HepG2 (cell line): ENCODE data around the gene FHL3. TPM values are rescaled to one million over a fixed set of nuclear protein-coding genes. Genes with fewer than 3 reads are reported as not detected.

Experiments used
- ATAC-seq: fragments of 200-7000 bp; cut with Tn5 transposase; 3 replicates; pipeline ENCODE4 v1.9.1; 2020; ENCODE audit warnings: mild to moderate bottlenecking, moderate library complexity
- BruUV-seq: library from RNA; stranded (reverse); fragments of 400-500 nt; replicated peaks from 2 replicates; lab custom pipeline; 2021; lab: Mats Ljungman, UMichigan
- CTCF ChIA-PET: fragments of 300-600 bp; formaldehyde crosslinking; extraction: SDS; loops from one replicate; lab custom pipeline; 2021; ENCODE audit warnings: low total read pairs, inconsistent platforms, low intra/inter-chr PET ratio; lab: Yijun Ruan, JAX
- POLR2A ChIA-PET: fragments of 350-600 bp; sonication (Branson Sonifier 250); formaldehyde crosslinking; loops from one replicate; lab custom pipeline; 2020; ENCODE audit warnings: antibody characterized with exemption, inconsistent platforms; lab: Yijun Ruan, JAX
- DNase-seq: peaks from one replicate; pipeline ENCODE4 v3.0.0-alpha.2; 2015; ENCODE audit warnings: low spot score
- FAIRE-seq: peaks from 3 replicates; lab custom pipeline; 2011; peaks lifted over from hg19 to GRCh38; lab: Jason Lieb, UNC
- H2AFZ ChIP-seq: one replicate; pipeline ENCODE4 v1.6.1; 2011; ENCODE audit warnings: low read length, inconsistent platforms
- H3K27ac ChIP-seq: fragments of 300-600 bp; 3 replicates; pipeline ENCODE4 v1.8.0; 2011; ENCODE audit warnings: mixed run types, mild to moderate bottlenecking, mixed read lengths, low read length, inconsistent platforms; ENCODE audit not compliant: insufficient read depth; ENCODE audit errors: extremely low read length
- H3K27me3 ChIP-seq, 2 experiments: fragments of 200-600 bp in 1 of 2; 2 replicates in 1 of 2; 3 replicates in 1 of 2; pipeline versions ENCODE4 v1.6.0 to v1.8.0; 2011; ENCODE audit warnings: low read length in 2 of 2, mild to moderate bottlenecking in 2 of 2, moderate library complexity in 2 of 2, inconsistent platforms in 1 of 2; ENCODE audit not compliant: insufficient read depth in 2 of 2, control insufficient read depth in 1 of 2
- H3K36me3 ChIP-seq, 2 experiments: fragments of 200-600 bp in 1 of 2; replicated peaks in 1 of 2; 2 replicates in 1 of 2; 3 replicates in 1 of 2; pipeline versions ENCODE4 v1.5.1 to v1.8.0; 2011; ENCODE audit warnings: low read length in 2 of 2, inconsistent platforms in 1 of 2; ENCODE audit not compliant: insufficient read depth in 2 of 2, control insufficient read depth in 1 of 2
- H3K4me1 ChIP-seq: 2 replicates; pipeline ENCODE4 v1.5.1; 2012; ENCODE audit warnings: low read length, inconsistent platforms; ENCODE audit not compliant: insufficient read depth
- H3K4me2 ChIP-seq: 2 replicates; pipeline ENCODE4 v1.6.0; 2011; ENCODE audit warnings: low read depth, low read length, inconsistent platforms
- H3K4me3 ChIP-seq, 3 experiments: fragments of 200-600 bp in 1 of 3; sonication (generic), shearing (Covaris generic) in 1 of 3; replicated peaks in 1 of 3; 2 replicates each; pipeline ENCODE4 v1.5.1; 2011 to 2016; ENCODE audit warnings: low read length in 3 of 3, inconsistent platforms in 2 of 3, low read depth in 2 of 3, mild to moderate bottlenecking in 2 of 3, control low read depth in 1 of 3, mixed read lengths in 1 of 3; ENCODE audit not compliant: insufficient read depth in 1 of 3
- H3K79me2 ChIP-seq: one replicate; pipeline ENCODE4 v1.6.1; 2011; ENCODE audit warnings: low read length, inconsistent platforms; ENCODE audit not compliant: insufficient read depth
- H3K9ac ChIP-seq: 2 replicates; pipeline ENCODE4 v1.6.0; 2011; ENCODE audit warnings: mild to moderate bottlenecking, low read depth, low read length, inconsistent platforms; ENCODE audit not compliant: insufficient read depth
- H3K9me3 ChIP-seq: 2 replicates; pipeline ENCODE4 v1.5.1; 2012; ENCODE audit warnings: mild to moderate bottlenecking, low read length
- H4K20me1 ChIP-seq: 2 replicates; pipeline ENCODE4 v1.6.0; 2011; ENCODE audit warnings: inconsistent platforms, mild to moderate bottlenecking, low read length, moderate library complexity; ENCODE audit not compliant: insufficient read depth
- ARID4A ChIP-seq: sonication (generic); formaldehyde crosslinking; IDR thresholded peaks from 2 replicates; pipeline ENCODE4 v1.5.0; 2020; ENCODE audit warnings: mild to moderate bottlenecking, missing genetic modification reagents, borderline replicate concordance
- HNRNPUL1 ChIP-seq: fragments of 200-400 bp; formaldehyde crosslinking; IDR thresholded peaks from 2 replicates; pipeline ENCODE4 v1.6.1; 2017; ENCODE audit warnings: low read depth, mild to moderate bottlenecking, low read length, moderate library complexity
- NFYC ChIP-seq: IDR thresholded peaks from 2 replicates; pipeline ENCODE4 v1.6.1; 2016; ENCODE audit warnings: missing genetic modification reagents, missing compliant biosample characterization
- PRDM15 ChIP-seq: sonication (generic); formaldehyde crosslinking; IDR thresholded peaks from 2 replicates; pipeline ENCODE4 v1.4.0; 2020; ENCODE audit warnings: missing genetic modification reagents
- TCF12 ChIP-seq, 2 experiments: fragments of 450-650 bp in 1 of 2; sonication (generic) in 1 of 2; formaldehyde crosslinking in 1 of 2; IDR thresholded peaks; 2 replicates each; pipeline versions ENCODE4 v1.6.1 to v1.8.0; 2017 to 2022; ENCODE audit warnings: antibody characterized with exemption in 1 of 2, mild to moderate bottlenecking in 1 of 2, missing genetic modification reagents in 1 of 2, moderate library complexity in 1 of 2
- TMF1 ChIP-seq: sonication (generic); formaldehyde crosslinking; IDR thresholded peaks from 2 replicates; pipeline ENCODE4 v1.8.1; 2022; ENCODE audit warnings: low read depth, missing genetic modification reagents
- ZNF30 ChIP-seq: sonication (generic); formaldehyde crosslinking; IDR thresholded peaks from 2 replicates; pipeline ENCODE4 v1.5.0; 2020; ENCODE audit warnings: mild to moderate bottlenecking, missing genetic modification reagents
- ZNF687 ChIP-seq: sonication (generic); formaldehyde crosslinking; IDR thresholded peaks from 2 replicates; pipeline ENCODE4 v1.5.1; 2020; ENCODE audit warnings: mild to moderate bottlenecking, missing genetic modification reagents, moderate library complexity
- WGBS: methylation state at CpG from one replicate; pipeline ENCODE4 v1.1.6; 2017; ENCODE audit warnings: low lambda C conversion rate; 5-methylcytosine and 5-hydroxymethylcytosine counted together
- in situ Hi-C: cut with HindIII; loops from 2 replicates; pipeline ENCODE4 v1.10.0; 2017; ENCODE audit warnings: low pct_unique_long_range_greater_than_20kb; ENCODE audit not compliant: extremely low pct_ligation_motif_present
- intact Hi-C: fragments of 100-400 bp; cut with micrococcal nuclease; formaldehyde crosslinking; loops from one replicate; pipeline ENCODE4 v1.10.0; 2022; ENCODE audit not compliant: unreplicated experiment
- polyA plus RNA-seq, 8 experiments: library from polyadenylated mRNA; depleted of rRNA in 3 of 8; stranded (reverse) in 7 of 8; unstranded in 1 of 8; fragments of >200 nt; fragmentation: Illumina TruSeq in 4 of 8; extraction: Trizol in 4 of 8; gene quantifications; 2 replicates each; pipeline versions ENCODE4 v1.2.1 to v1.2.3, GENCODE V29; 2011 to 2016; ENCODE audit warnings: low read depth in 4 of 8, missing spikeins in 1 of 8, mixed read lengths in 1 of 8; ENCODE audit not compliant: insufficient read depth in 1 of 8
- total RNA-seq, 5 experiments: library from RNA; depleted of rRNA; stranded (reverse); fragments of >200 nt; fragmentation: Illumina TruSeq; extraction: Trizol; gene quantifications; 2 replicates each; pipeline ENCODE4 v1.2.3, GENCODE V29; 2016; ENCODE audit warnings: low read depth in 1 of 5

Gene FHL3
- total and polyA plus RNA-seq, 2 of the 13 experiments (the other 11 are each of a cell fraction or from before 2014, with no cell fraction given), result 2.8 to 6.6 TPM

- H3K27ac ChIP-seq, result no peak overlapping the region
- FAIRE-seq, result no peak
- no peak overlapping the region for H2AFZ ChIP-seq
- intact Hi-C loops (no loop called here), in situ Hi-C loops (no loop called here)
- peak overlapping the region; percentile 70 for H3K4me2 ChIP-seq
- H3K79me2 ChIP-seq, result no peaks in the 10 kb centered on the region
- peaks cover 10 to 62% of the 10 kb centered on the region in 2 experiments for H3K27me3 ChIP-seq
- H3K9ac ChIP-seq, result no peak overlapping the region
- WGBS, result 2% methylated on average over 11 of the region's 99 CpGs
- ChIA-PET CTCF (no interaction called here), POLR2A (interaction anchor here (1.1 to 1.3 kb wide), 2 partner anchors 17 to 35 kb away, joined by 3 read pairs; partner anchors contain the start of gene UTP11)
- no peaks in the 10 kb centered on the region for H3K9me3 ChIP-seq
- peak overlapping the region; percentile 32 to 70 (median 59); a peak in 4 of 6 replicates for H3K4me3 ChIP-seq
- H3K4me1 ChIP-seq, result peaks cover 22% of the 10 kb centered on the region
- BruUV-seq, result no TSS peak
- ATAC-seq, result peak; percentile 82
- H4K20me1 ChIP-seq, result 0 out of 2 replicates have a peak, but pooled peaks cover 2% of the 10 kb centered on the region
- no peaks in the 10 kb centered on the region for H3K36me3 ChIP-seq
- peak; percentile 47 for DNase-seq
- no peak for TF ChIP-seq HNRNPUL1
- TF ChIP-seq ARID4A (CRISPR knock-in tag), result peak; percentile 49; the same call in 1 of the 2 replicates
- peak; percentile 63 for TF ChIP-seq ZNF687 (CRISPR knock-in tag)
- peak; percentile 74 for TF ChIP-seq NFYC (CRISPR knock-in tag)
- TF ChIP-seq ZNF30, result peak; percentile 73; the same call in 1 of the 2 replicates
- peak; percentile 24; the same call in 1 of the 2 replicates for TF ChIP-seq TMF1
- TF ChIP-seq TCF12 (IDR thresholded peaks at IDR 0.05), result no peak
- no peak for TF ChIP-seq TCF12 (CRISPR knock-in tag; IDR thresholded peaks at IDR 0.05)
- TF ChIP-seq PRDM15, result 0 out of 2 replicates have a peak, but pooled peaks have one; percentile 24
Measured at GRCh38 chr1:38046884-38047602, 41.7 kb upstream of the FHL3 start.
